Natural killer cell (primary cell): ENCODE data around the gene CACNG1. TPM values are rescaled to one million over a fixed set of nuclear protein-coding genes. Genes with fewer than 3 reads are reported as not detected.

Experiments used
- ATAC-seq, 3 donors: fragments of 150-1000 bp in 2 of 3; fragments of 200-7000 bp in 1 of 3; cut with Tn5 transposase; 1 replicate in 1 of 3; 2 replicates in 2 of 3; pipeline ENCODE4 v1.10.0; 2021; ENCODE audit warnings: mild to moderate bottlenecking in 2 of 3, moderate library complexity in 2 of 3
- DNase-seq, 2 donors: peaks; one replicate each; pipeline versions ENCODE4 v3.0.0 to v3.0.0-alpha.2; 2013 to 2021; ENCODE audit warnings: mixed read lengths in 1 of 2
- H3K27ac ChIP-seq: one replicate; pipeline ENCODE4 v1.5.1; 2013; ENCODE audit warnings: mild to moderate bottlenecking, low read length
- H3K27me3 ChIP-seq: one replicate; pipeline ENCODE4 v1.6.1; 2013; ENCODE audit warnings: low read length; ENCODE audit not compliant: control insufficient read depth, insufficient read depth
- H3K36me3 ChIP-seq: one replicate; pipeline ENCODE4 v1.6.1; 2013; ENCODE audit warnings: low read length; ENCODE audit not compliant: control insufficient read depth, insufficient read depth
- H3K4me1 ChIP-seq: one replicate; pipeline ENCODE4 v1.6.1; 2013; ENCODE audit warnings: low read length; ENCODE audit not compliant: control insufficient read depth, insufficient read depth
- H3K4me3 ChIP-seq: one replicate; pipeline ENCODE4 v1.5.1; 2013; ENCODE audit warnings: low read length
- H3K9me3 ChIP-seq: one replicate; pipeline ENCODE4 v1.6.1; 2013; ENCODE audit warnings: low read length; ENCODE audit not compliant: control insufficient read depth, insufficient read depth
- H3K27ac Mint-ChIP-seq, 2 donors: one replicate each; pipeline ENCODE4 v1.8.0; 2022; ENCODE audit warnings: mild to moderate bottlenecking in 2 of 2, mixed read lengths in 2 of 2, moderate library complexity in 1 of 2
- H3K27me3 Mint-ChIP-seq, 2 donors: one replicate each; pipeline ENCODE4 v1.8.0; 2022; ENCODE audit warnings: low read depth in 2 of 2, mixed read lengths in 2 of 2
- H3K36me3 Mint-ChIP-seq: one replicate; pipeline ENCODE4 v1.8.0; 2022; ENCODE audit warnings: mixed read lengths
- H3K4me1 Mint-ChIP-seq, 2 donors: one replicate each; pipeline ENCODE4 v1.8.0; 2022; ENCODE audit warnings: mixed read lengths in 2 of 2
- H3K4me3 Mint-ChIP-seq: one replicate; pipeline ENCODE4 v1.8.0; 2022; ENCODE audit warnings: mild to moderate bottlenecking, moderate library complexity, mixed read lengths
- H3K9me3 Mint-ChIP-seq, 2 donors: one replicate each; pipeline ENCODE4 v1.8.0; 2022; ENCODE audit warnings: mixed read lengths in 2 of 2
- CTCF ChIP-seq: fragments of 200-600 bp; IDR thresholded peaks from one replicate; pipeline ENCODE4 v1.8.0; 2022; ENCODE audit warnings: antibody characterized with exemption
- WGBS: methylation state at CpG from one replicate; pipeline ENCODE4 v1.1.7; 2013; ENCODE audit warnings: missing lambda C conversion rate; ENCODE audit not compliant: insufficient coverage; 5-methylcytosine and 5-hydroxymethylcytosine counted together
- intact Hi-C: fragments of 100-400 bp; cut with micrococcal nuclease; formaldehyde crosslinking; loops from one replicate; pipeline ENCODE4 v1.14.2; 2022
- total RNA-seq, 4 donors: library from RNA; stranded (reverse); fragments of 120-200 nt in 1 of 4; gene quantifications; one replicate each; pipeline versions ENCODE4 v1.2.3 to v1.2.4, GENCODE V29; 2013 to 2022

CACNG1 gene
- total RNA-seq, 3 donors from 2014 or later (not counting 1 experiment from before 2014, with no cell fraction given), result not detected

GRCh38 chr17:67054608-67055007 lies 10.3 kb downstream of the CACNG1 start:
- H3K27ac ChIP-seq, result no peak overlapping the region
- intact Hi-C loops, result no loop called here
- no peaks in the 10 kb centered on the region for H3K4me1 ChIP-seq
- ATAC-seq (no peak), DNase-seq (no peak)
- Mint-ChIP-seq H3K27ac (no peak overlapping the region), H3K36me3 (no peaks in the 10 kb centered on the region), H3K9me3 (no peaks in the 10 kb centered on the region), H3K4me3 (no peak overlapping the region), H3K27me3 (no peaks in the 10 kb centered on the region), H3K4me1 (no peaks in the 10 kb centered on the region)
- no peak for TF ChIP-seq CTCF
- H3K4me3 ChIP-seq, result no peak overlapping the region
- no peaks in the 10 kb centered on the region for H3K36me3 ChIP-seq
- no peaks in the 10 kb centered on the region for H3K27me3 ChIP-seq
- 85% methylated on average over 5 of the region's 5 CpGs for WGBS
- peaks cover 6% of the 10 kb centered on the region for H3K9me3 ChIP-seq

GRCh38 chr17:67055041-67055443 lies 10.7 kb downstream of the CACNG1 start:
- TF ChIP-seq CTCF, result no peak
- H3K36me3 Mint-ChIP-seq, result no peaks in the 10 kb centered on the region

GRCh38 chr17:67055811-67056745 lies 11.7 kb downstream of the CACNG1 start:
- intact Hi-C loops, result no loop called here
- no peaks in the 10 kb centered on the region for H3K36me3 Mint-ChIP-seq
- H3K4me1 Mint-ChIP-seq, result no peaks in the 10 kb centered on the region
- Histone ChIP-seq H3K36me3 (no peaks in the 10 kb centered on the region), H3K4me3 (no peak overlapping the region), H3K4me1 (no peaks in the 10 kb centered on the region), H3K9me3 (no peaks in the 10 kb centered on the region), H3K27ac (no peak overlapping the region), H3K27me3 (no peaks in the 10 kb centered on the region)
- no peak for TF ChIP-seq CTCF
- 91% methylated on average over 29 of the region's 29 CpGs for WGBS
- H3K4me3 Mint-ChIP-seq, result no peak overlapping the region
- DNase-seq, result no peak
- H3K27me3 Mint-ChIP-seq, result no peaks in the 10 kb centered on the region
- H3K9me3 Mint-ChIP-seq, result no peaks in the 10 kb centered on the region
- ATAC-seq, result no peak
- H3K27ac Mint-ChIP-seq, result no peak overlapping the region

More at GRCh38 chr17:67055041-67055443, 10.7 kb downstream of the CACNG1 start:
- Histone ChIP-seq H3K4me3 (no peak overlapping the region), H3K27ac (no peak overlapping the region), H3K4me1 (no peaks in the 10 kb centered on the region), H3K27me3 (no peaks in the 10 kb centered on the region), H3K36me3 (no peaks in the 10 kb centered on the region), H3K9me3 (peaks cover 2% of the 10 kb centered on the region)
- H3K9me3 Mint-ChIP-seq, result no peaks in the 10 kb centered on the region
- no peak overlapping the region for H3K27ac Mint-ChIP-seq
- 94% methylated on average over 19 of the region's 19 CpGs for WGBS
- DNase-seq (no peak), ATAC-seq (no peak)
- H3K4me3 Mint-ChIP-seq, result no peak overlapping the region
- intact Hi-C loops, result no loop called here
- H3K27me3 Mint-ChIP-seq, result no peaks in the 10 kb centered on the region
- no peaks in the 10 kb centered on the region for H3K4me1 Mint-ChIP-seq
